Activated T-cell treated with anti-CD3 and anti-CD28 coated beads for 4 hours (primary cell): ENCODE measurements around the gene MYO5C.
A peak's percentile ranks its signal among the peaks of the same experiment; 100 is the strongest.
"Not testable (repeated sequence)": the region's sequence is repeated elsewhere in the genome, so short reads cannot be mapped to it uniquely, and the experiment has no call there.

Source experiments
- DNase-seq: peaks from one replicate; pipeline ENCODE4 v3.0.0-alpha.2; 2020

Gene MYO5C

DNA sequence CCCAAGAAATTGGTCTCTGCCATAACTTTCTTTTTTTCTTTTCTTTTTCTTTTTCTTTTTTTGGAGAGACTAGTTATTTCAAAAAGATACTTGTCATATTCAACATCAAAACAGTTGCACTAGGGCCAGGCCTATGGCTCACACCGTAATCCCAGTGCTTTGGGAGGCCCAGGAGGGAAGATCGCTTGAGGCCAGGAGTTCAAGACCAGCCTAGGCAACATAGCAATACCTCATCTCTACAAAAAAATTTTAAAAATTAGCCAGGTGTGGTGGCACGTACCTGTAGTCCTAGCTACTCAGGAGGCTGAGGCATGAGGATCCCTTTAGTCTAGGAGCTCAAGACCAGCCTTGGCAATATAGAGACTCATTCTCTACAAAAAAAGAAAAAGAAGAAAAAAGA is 55.4 kb downstream of the MYO5C start:
- DNase-seq: no peak

DNA sequence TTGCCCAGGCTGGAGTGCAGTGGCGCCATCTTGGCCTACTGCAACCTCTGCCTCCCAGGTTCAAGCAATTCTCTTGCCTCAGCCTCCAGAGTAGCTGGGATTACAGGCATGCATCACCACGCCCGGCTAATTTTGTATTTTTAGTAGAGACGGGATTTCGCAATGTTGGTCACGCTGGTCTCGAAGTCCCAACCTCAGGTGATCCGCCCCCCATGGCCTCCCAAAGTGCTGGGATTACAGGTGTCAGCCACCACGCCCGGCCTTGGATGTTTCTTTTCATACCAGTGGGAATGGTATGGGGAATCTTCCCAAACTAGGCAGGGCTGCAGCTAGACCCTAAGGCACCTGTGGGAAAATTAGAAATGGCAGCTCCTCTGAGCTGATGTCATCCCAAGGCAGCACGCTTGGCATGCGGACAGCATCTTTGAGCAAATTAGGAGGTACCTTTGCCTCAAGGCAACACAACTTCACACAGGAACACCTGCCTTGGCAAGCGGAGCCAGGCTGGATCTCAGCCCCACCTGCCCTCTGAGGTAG is 56.5 kb downstream of the MYO5C start:
- not testable (repeated sequence) for DNase-seq

DNA sequence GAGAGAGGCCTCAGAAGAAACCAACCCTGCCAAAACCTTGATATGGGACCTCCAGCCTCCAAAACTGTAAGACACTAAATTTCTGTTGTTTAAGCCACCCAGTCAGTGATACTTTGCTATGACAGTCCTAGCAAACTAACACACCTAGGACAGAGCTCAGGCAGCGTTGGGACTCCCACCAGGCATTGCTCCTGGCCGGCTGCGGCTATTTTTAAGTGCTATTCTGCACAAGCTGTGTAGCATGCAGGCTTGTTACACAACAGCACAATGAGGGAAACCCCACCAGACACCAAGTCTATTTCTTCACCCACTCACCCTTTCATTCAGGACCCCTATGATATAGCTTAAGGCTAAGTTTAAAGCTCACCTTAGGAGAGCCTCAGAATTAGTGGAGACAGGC is 57.5 kb downstream of the MYO5C start:
- DNase-seq: no peak

DNA sequence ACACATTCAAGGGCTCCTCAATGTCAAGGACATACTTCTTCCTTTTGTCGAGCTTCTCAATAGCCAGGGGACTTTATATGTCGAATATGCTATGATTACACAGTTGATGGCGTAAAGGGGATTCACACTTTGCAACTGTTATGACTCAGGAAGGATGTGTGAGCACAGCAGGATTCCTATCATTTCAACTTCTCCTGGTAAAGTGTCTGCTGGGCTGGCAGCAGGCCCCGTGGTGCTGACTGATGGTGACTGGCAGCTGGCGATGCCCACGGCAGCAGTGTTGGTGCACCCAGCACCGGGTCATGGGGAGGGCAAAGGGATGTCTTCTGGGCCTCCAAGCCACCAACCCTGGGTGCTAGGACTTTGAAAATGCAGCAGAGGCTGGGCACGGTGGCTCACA is 59.6 kb downstream of the MYO5C start:
- DNase-seq: no peak

DNA sequence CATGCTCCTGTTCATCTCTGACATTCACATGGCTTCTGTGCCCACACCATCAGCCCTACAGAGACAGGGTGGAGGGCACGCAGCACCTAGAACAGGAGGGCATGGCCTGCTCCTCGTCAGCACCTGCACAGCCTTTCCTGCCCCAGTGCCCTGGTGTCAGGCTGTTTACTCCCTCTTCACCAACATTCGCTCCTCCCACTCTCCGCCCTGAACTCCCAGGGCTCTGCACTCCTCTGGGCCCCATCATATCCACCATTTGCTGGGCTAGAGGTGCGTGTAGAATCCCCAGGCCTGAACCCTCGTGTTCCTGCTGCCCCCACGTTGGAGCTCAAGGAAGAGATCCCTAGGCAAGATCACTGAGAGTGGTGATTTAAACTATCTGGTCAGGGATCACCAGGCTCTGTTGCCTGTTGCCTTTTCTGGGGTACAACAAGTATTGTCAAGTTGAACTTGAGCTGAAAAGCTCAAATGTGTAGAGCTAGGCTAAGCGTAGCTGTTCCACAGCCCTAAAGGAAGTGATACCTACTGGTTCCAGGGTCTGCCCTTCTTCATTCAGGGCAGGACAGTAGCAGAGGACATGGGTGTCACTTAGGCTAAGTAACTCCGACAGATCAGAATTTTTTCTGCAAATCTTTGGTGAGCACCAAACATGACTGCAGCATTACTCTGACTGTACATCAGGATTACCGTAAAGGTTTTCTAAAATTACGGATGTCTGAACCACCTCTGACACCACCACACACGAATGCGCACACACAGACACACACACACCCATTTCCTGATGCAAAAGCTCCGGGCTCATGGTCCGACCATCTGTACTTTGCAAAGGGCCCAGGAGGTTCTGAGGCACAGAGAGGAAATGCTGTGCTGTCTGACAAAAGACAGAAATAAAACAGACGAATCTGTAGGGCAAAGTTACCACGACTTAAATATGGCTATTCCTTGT is 60.7 kb downstream of the MYO5C start:
- DNase-seq: no peak

DNA sequence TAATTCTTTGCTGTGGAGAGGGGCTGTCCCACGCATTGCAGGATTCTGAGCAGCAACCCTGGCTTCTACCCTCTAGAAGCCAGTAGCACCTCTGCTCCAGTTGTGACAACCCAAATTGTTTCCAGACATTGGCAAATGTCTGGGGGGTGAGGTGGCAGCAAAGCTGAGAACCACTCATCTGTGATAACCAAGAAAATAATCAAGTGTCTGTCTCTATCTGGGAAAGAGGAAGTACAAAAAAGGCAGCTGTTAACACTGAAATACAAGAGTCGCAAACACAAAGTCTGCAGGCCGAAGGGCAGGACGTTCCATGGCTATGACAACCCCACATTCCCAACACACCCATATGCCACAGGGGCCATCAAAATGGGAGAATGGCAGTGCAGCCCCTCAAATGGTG is 62.2 kb downstream of the MYO5C start:
- DNase-seq: no peak

DNA sequence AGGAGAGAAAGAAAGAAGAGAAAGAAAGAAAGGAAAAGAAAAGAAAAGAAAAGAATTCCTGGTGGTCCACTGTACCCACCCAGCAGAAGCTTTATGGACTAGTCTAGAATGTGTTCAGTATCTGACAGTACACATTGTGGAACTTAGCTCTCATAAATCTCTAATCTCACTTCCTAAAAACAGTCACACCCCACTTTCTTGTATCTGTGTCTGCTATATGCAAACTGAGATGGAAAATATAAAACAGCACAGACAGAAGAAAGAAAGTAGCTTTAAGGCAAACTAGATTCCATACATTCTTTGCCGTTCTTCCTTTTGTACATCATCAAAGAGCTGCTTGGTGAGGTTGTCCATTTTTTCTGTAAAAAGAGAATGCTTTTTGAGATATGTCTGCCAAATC is 63.3 kb downstream of the MYO5C start:
- no peak for DNase-seq

DNA sequence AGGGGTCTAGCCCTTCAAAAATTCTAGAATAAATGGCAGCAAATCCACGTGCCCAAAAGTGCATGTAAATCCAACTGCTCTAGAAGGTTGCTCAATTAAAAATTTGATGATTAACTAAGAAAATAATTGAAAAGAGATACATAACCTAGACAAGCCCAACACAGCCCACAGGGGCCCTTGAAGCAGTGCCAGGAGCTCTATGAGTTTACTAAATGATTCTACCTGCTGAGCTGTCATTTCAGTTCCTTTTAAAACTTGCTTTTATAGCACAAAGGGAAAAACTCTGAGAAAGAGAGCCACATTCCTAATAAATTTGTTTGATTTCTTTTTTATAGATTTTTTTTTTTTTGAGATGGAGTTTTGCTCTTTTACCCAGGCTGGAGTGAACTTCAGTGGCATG is 65.5 kb downstream of the MYO5C start:
- no peak for DNase-seq

DNA sequence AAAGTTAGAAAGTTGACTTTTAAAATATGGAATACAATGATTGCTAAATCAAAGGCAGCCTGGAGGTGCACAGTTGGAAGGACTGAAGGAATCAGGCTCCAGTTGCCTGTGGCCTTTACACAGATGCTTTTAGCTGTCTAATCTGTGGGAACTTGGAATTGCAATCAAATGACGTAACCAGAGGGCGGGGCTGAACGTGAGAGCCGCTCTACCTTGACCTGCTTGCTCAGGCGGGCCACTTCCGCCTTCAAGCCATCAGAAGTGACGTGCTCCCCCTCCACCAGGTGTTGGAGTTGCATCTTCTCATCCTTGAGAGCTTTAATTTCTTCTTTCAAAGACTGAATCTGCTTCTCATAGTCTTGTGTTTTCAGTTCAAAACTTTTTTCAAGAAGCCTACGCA is 66.7 kb downstream of the MYO5C start:
- no peak for DNase-seq

DNA sequence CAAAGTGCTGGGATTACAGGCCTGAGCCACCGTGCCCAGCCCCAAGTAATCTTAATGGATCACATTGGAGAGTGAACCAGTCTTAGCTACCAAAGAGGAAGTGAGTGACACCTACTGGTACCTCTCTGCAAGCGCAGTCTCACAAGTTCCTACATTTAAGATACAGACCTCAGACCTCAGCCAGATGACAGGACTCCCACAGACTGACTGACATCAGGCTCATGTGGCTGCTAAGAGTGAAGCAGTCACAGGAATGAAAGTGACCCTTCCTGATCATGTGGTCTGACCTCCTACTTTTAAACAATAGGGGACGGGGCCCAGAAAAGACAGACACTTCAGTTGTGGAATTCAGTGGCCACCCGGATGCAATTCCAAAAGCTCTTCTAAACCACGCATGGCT is 68.1 kb downstream of the MYO5C start:
- DNase-seq: peak; percentile 49

DNA sequence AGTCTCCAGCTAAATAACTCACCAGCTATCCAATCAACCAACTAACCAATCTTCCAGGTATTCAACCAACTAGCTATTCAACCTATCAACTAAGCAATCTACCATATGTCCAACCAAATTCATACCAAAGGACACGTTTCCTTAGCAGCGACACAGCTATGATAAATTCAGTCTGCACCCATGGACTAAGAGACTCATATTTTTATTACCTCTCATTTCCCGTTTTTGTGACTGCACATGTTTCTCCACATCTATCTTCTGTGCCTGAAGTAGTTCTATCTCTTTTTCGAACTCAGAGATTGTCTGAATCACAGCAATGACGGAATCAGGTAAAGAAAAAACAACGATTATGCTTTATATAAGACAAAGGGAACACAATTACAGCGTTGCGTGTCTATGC is 70.4 kb downstream of the MYO5C start:
- DNase-seq: no peak

DNA sequence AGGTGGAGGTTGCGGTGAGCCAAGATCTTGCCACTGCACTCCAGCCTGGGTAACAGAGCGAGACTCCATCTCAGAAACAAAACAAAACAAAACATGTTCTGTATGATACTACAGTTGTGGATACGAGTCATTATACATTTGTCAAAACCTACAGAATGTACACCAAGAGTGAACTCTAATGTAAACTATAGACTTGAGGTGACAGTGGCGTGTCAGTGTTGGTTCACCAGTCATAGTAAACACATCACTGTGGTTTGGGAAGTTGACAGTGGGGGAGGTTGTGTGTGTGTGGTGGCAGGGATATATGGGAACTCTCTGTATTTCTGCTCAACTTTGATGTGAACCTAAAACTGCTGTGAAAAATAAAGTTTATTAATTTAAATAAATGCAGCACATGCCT is 71.4 kb downstream of the MYO5C start:
- DNase-seq: no peak

DNA sequence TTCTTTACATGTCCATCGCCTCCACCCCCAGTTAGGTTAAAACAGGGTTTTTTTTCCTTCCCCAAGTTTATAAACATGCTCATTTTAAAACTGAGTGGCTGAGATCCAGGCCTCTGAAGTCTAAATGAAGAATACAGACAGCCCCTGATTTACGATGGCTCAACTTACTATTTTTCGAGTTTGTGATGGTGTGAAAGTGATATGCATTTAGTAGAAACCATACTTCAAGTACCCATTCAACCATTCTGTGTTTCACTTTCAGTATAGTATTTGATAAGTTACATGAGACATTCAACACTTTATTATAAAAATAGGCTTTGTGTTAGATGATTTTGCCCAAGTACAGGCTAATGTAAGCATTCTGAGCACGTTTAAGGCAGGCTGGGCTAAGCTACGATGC is 73.9 kb downstream of the MYO5C start:
- DNase-seq: no peak

DNA sequence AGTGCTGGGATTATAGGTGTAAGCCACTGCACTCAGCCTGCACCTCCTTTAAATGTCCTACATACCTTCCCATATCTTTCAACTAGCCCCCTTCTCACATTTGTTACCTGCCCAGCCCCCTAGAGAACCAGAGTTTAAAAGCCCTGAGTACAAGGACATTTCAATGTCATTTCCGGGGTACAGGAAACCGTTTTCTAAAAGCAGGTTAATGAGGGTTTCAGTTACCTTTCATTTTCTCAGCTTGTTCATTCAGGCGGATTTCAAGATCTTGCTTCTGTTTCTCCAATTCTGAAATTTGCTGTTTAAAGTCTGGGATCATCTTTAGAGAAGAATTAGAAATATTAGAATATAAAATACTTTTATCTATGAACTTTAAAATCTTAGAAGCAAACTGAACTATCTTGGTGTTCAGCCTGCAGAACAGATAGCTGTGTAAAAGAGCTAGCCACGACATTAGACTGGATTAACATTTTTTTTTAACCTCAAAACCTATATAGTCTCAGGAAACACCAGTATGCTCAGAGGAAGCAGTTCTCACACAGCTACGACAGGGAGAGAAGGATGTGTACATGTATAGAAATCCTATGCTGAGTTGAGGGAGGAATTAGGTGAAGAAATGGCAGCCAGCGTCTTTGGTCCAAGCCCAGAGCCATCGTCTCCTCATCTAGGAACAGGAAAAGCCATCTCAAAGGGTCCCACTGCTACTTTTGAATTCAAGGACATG is 74.5 kb downstream of the MYO5C start:
- no peak for DNase-seq

DNA sequence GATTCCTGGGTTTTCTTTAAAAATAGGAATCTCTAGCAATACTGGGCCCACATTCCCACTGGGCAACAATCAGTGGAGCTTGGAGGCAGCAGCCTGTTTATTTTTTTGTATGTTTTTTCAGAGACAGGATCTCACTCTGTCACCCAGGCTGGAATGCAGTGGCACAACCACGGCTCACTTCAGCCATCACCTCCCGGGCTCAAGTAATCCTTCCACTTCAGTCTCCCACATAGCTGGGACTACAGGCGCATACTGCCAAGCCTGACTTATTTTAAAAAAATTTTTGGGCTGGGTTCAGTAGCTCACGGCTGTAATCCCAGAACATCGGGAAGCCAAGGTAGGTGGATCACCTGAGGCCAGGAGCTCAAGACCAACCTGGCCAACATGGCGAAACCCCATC is 75.4 kb downstream of the MYO5C start:
- DNase-seq: no peak

DNA sequence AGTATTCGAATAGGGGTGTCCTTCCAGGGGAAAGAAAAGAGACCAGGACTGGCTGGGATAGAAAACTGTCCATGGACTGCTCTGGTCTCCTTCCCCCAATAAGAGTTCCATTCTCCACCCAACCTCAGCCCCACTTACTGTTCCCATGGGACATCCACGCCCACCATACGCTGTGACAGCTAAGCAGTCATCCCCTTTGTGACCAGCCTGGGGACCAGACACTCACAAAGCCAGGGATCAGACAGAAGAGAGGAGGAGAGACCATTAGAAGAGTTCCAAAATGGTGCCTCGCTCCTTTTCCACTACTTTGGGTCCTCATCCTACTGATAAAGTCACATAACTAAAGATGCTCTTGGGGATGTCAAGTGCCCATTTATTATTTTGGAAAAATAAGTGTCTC is 76.8 kb downstream of the MYO5C start:
- DNase-seq: no peak

DNA sequence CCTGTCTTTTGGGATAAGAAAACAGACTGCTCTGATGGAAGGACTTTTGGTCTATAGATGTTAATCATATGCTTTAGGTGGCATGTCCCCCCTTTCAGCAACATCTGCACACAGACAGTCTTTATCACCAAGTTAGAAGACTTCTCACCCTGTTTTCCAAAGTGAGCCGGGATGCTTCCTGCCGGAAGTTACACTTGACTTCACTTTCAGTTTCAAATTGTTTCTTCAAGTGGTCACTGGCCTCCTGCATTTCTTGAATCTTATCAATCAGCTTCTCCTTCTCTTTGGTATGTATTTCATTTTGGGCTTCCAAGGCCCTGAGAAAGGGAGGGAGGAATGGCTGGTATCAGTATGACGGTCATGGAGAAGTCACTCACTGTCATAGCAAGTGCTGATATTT is 77.2 kb downstream of the MYO5C start:
- no peak for DNase-seq

DNA sequence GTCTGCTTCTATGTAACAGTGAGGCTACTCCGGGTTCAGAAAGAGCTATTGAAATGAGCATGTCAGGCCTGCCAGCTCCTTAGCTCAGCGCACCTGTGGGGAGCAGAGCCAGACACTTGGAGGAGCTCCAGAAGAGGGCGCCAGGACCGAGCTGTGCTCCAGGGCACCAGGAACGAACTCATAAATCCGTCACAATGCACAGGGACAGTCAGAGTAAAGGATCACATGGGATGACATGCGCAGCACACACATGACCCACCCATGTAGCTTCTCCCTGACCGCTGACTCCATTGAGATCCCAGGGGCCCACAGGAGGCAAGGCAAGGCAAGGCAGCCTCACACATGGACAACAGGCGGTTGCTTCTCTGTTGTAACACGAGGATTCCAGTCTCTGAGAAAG is 78.4 kb downstream of the MYO5C start:
- no peak for DNase-seq

DNA sequence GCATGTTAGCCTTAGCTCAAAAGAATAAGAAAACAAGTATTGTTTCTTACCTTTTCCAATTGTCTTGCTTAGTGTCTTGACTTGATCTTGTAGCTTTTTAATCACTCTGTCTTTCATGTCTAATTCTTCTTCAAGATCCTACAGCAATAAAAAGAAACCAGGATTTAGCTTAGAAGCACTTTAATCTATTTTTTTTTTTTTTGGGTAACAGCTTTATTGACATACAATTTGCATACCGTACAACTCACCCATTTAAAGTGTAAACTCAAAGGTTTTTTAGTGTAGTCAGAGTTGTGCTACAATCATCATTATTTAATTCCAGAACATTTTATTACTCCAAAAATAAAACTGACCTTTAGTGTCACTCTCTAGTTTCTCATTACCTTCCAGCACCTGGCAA is 81.1 kb downstream of the MYO5C start:
- DNase-seq: no peak

DNA sequence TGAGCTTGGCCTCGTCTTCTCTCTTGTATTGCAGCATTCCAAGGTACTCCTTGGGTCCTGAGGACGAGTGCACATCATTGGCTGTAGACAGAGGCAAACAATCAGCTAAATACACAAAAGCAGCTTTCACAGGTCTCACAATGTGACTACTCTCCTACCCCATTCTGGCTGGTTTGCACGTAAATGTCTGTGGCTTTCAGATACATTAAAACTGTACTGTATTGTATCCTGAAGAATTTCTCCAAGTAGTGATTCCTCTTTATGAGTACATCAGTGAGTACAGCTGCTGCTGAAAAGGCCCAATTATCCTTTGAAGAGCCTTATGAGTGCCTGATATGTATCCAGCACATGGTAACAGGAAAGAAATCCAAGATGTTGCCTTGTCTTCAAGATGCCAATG is 82.4 kb downstream of the MYO5C start:
- no peak for DNase-seq

DNA sequence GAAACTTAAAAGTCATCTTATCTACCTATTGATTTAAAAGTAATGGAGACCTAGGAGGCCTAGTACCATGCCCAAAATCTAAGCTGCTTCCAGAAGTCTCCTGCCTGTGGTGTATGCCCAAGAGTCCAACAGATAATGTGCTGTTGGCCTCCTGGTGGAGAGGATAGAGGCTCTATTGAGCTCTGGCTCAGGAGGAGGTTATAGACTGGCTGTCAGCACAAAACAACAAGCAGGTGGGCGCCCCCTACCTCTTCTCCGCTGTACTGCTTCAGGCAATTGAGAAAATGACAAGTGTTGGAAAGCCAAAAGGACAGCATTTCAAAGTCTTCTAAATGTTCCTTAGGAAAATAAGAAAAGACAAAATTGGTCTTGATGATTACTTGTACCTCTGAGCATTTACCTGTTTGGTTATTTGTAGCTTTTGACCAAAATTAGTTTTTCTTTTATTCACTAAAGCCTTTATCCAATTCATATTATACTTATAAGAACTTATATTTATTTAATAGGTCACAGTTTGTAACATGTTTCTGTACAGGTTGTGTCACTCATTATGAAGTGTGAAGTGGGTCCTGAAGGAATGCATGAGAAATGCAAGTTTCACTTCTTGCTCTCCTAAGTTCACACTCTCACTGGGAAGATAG is 87.2 kb downstream of the MYO5C start:
- peak; percentile 66 for DNase-seq

DNA sequence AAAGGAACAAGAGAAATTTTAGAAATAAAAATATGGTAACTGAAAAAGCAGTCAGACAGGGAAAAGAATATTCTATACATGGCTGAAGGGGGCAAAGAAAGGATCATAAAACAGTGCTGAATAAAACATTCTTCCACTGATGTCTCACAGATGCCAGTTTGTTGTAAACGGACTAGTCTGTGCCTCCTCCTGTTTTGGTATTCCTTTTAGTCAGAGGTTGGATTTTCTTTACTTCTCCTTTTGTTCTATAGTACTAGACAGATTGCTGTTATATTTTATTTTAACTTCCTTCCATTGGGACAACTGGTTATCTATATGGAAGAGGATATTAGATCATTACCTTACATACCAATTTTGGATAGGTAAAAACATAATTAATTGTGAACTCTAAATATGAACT is 88.4 kb downstream of the MYO5C start:
- no peak for DNase-seq

DNA sequence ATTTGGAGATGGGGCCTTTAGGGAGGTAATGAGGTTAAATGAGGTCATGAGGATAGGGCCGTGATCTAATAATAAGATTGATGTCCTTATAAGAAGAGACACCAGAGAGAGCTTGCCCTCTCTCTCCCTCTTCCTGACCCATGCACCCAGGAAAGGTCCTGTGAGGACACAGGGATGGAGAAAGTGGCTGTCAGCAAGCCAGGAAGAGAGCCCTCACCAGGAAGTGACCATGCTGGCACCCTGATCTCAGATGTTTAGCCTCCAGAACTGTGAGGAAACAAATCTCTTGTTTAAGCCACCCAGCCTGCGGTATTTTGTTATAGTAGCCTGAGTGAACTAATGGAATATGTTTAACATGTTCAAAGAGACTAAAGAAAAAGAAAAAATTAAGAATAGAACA is 89.2 kb downstream of the MYO5C start:
- DNase-seq: no peak

DNA sequence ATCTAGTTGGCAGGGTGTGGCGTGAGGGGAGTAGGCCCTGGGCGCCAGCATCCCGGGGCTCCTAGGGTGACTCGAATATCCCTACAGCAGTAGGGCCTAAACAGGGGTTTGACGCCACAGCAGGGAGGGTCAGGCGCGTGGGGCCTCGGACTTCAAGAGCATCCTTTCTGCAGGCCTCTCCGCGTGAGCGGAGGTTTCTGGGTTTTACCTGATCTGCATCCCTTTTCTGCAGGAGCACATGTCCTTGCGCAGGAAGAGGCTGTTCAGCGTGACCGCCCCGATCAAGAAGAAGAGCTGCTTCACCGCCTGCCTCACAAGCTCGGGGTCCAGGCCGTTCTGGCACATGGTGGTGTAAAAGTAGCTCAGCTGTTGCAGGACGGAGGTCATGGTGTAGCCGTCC is 90.9 kb downstream of the MYO5C start:
- DNase-seq: no peak
